HG03103 (cell line): Measurements from ENCODE around the gene TUFM.
"Not testable (repeated sequence)": the region's sequence is repeated elsewhere in the genome, so short reads cannot be mapped to it uniquely, and the experiment has no call there.

Source experiments
- ATAC-seq: cut with Tn5 transposase; IDR thresholded peaks from one replicate; pipeline ENCODE4 v1.9.1; 2021; ENCODE audit warnings: low read depth; ENCODE audit not compliant: unreplicated experiment

TUFM gene

GRCh38 chr16:28846080-28846932 lies at the start of gene TUFM:
TUFM (minus strand) TSS chr16:28846348; CDS start chr16:28846269, 79 bp downstream.
- peak; percentile 91 for ATAC-seq

- no peak for ATAC-seq
Observed at GRCh38 chr16:28895609-28896008, 49.5 kb upstream of the TUFM start.

- no peak for ATAC-seq
Observed at GRCh38 chr16:28893291-28893690, 47.1 kb upstream of the TUFM start.

- no peak for ATAC-seq
Observed at GRCh38 chr16:28891964-28892890, 46.1 kb upstream of the TUFM start.

GRCh38 chr16:28890355-28890754 lies 44.2 kb upstream of the TUFM start:
- not testable (repeated sequence) for ATAC-seq

- ATAC-seq: no peak
Observed at GRCh38 chr16:28886945-28887344, 40.8 kb upstream of the TUFM start.

- no peak for ATAC-seq
Observed at GRCh38 chr16:28884045-28884444, 37.9 kb upstream of the TUFM start.

GRCh38 chr16:28883221-28883996 lies 37.3 kb upstream of the TUFM start:
- ATAC-seq: no peak

- no peak for ATAC-seq
Observed at GRCh38 chr16:28882551-28883160, 36.5 kb upstream of the TUFM start.

- not testable (repeated sequence) for ATAC-seq
Observed at GRCh38 chr16:28881565-28881964, 35.4 kb upstream of the TUFM start.

GRCh38 chr16:28880955-28881354 lies 34.8 kb upstream of the TUFM start:
- ATAC-seq: no peak

- no peak for ATAC-seq
Observed at GRCh38 chr16:28880589-28880915, 34.4 kb upstream of the TUFM start.

GRCh38 chr16:28879841-28880588 lies 33.9 kb upstream of the TUFM start:
- peak; percentile 77 for ATAC-seq

GRCh38 chr16:28879261-28879840 lies 33.2 kb upstream of the TUFM start:
- peak; percentile 30 for ATAC-seq

- ATAC-seq: no peak
Observed at GRCh38 chr16:28878083-28878926, 32.2 kb upstream of the TUFM start, which contains the start of gene ATP2A1. ATP2A1 (plus strand) TSS chr16:28878488; CDS start chr16:28878672, 184 bp downstream.

- ATAC-seq: no peak
Observed at GRCh38 chr16:28877655-28878000, 31.5 kb upstream of the TUFM start.

GRCh38 chr16:28876973-28877654 lies 31.0 kb upstream of the TUFM start:
- no peak for ATAC-seq
